ENCODE results near the gene STOX2. TPM values are rescaled to one million over a fixed set of nuclear protein-coding genes. Genes with fewer than 3 reads are reported as not detected.

The STOX2 gene
- total and polyA plus RNA-seq, 2 of the 8 experiments (the other 6 are each of a cell fraction or from before 2014, with no cell fraction given): 5.5 to 20.0 TPM

DNA sequence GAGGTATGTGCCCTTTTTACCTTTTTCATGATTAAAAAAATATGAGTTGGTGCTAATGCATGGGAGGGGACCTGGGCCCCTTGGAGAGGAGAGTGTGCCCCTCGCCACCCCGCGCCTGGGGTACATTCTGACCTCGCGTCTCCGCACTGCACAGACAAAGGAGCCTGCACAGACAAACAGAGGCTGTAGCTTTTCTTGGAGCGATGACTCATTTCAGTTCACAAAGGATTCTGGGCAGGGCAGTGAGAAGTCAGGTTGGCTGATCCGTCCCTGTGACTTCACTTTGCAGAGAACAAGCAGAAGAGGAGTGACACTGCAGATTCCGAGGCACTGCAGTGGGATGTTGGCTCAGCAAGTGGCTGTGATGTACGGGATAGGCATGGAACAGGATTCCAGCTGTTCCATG, 82.9 kb downstream of the STOX2 start:
- H4K20me1 ChIP-seq (replicated peaks in 1 of 2; ENCODE audit: control insufficient read depth in 1 of 2, insufficient read depth in 2 of 2, low read length in 2 of 2): no peaks in the 10 kb centered on the region
- H3K9ac ChIP-seq (replicated peaks in 1 of 4; ENCODE audit: extremely low read depth in 1 of 4, low read depth in 3 of 4, low read length in 3 of 4): no peak overlapping the region; a peak in 2 of 7 replicates
- 53% methylated on average over 10 of the region's 10 CpGs; no CpG with 5 or more reads in 1 of the 2 experiments for WGBS, 2 experiments (ENCODE audit: extremely low coverage in 1 of 2, insufficient coverage in 1 of 2, insufficient read length in 1 of 2, insufficient replicate concordance in 2 of 2, low coverage in 1 of 2, low lambda C conversion rate in 2 of 2, missing lambda C conversion rate in 1 of 2)
- no peak overlapping the region for H4K5ac ChIP-seq (ENCODE audit: insufficient read length, low read depth, low read length)
- no peaks in the 10 kb centered on the region for H3K9me3 ChIP-seq (ENCODE audit: insufficient read depth in 2 of 2, low read depth in 1 of 2, low read length in 1 of 2)
- H3K18ac ChIP-seq (ENCODE audit: extremely low read depth, low read length): no peak overlapping the region
- H3K4me1 ChIP-seq (replicated peaks in 1 of 4; ENCODE audit: control insufficient read depth in 3 of 4, insufficient read depth in 4 of 4, low read length in 3 of 4): peaks cover 3 to 18% (median 11%) of the 10 kb centered on the region in 4 experiments
- no peak overlapping the region for H3K56ac ChIP-seq (replicated peaks; ENCODE audit: insufficient read length, low read depth, low read length)
- peak overlapping the region in 3 of 4 experiments; percentile 11 to 47 (median 16); a peak in 4 of 8 replicates for H3K4me3 ChIP-seq (ENCODE audit: extremely low read depth in 1 of 4, insufficient read depth in 2 of 4, low read depth in 3 of 4, low read length in 4 of 4)
- no peak overlapping the region for H3K4ac ChIP-seq (replicated peaks; ENCODE audit: insufficient read length, low read depth, low read length)
- DNase-seq (ENCODE audit: low read depth in 1 of 2, low spot score in 2 of 2) (no peak), FAIRE-seq (peak; percentile 71)
- ChIA-PET POLR2A (ENCODE audit: partially characterized antibody) (interaction anchor here (1.2 kb wide), 1 partner anchor 81 kb away, joined by 3 read pairs; no protein-coding TSS in a partner anchor), CTCF (ENCODE audit: partially characterized antibody) (interaction anchor here (1.2 to 1.9 kb wide), 2 partner anchors 24 to 114 kb away, joined by 3 to 4 read pairs; no protein-coding TSS in a partner anchor)
- no peak overlapping the region for H3K27ac ChIP-seq (ENCODE audit: low read depth, low read length)
- no peak overlapping the region for H2BK120ac ChIP-seq (replicated peaks; ENCODE audit: low read depth, low read length)
- H2AK5ac ChIP-seq (ENCODE audit: low read depth, low read length): 0 out of 2 replicates have a peak overlapping the region, but pooled peaks have one; percentile 42
- 0 out of 2 replicates have a peak overlapping the region, but pooled peaks have one; percentile 15 for H2BK20ac ChIP-seq (ENCODE audit: low read length)
- no peaks in the 10 kb centered on the region; a peak in 1 of 4 replicates for H3K79me2 ChIP-seq (ENCODE audit: control insufficient read depth in 1 of 2, insufficient read depth in 2 of 2, low read length in 2 of 2)
- H3K36me3 ChIP-seq (ENCODE audit: control insufficient read depth in 2 of 4, insufficient read depth in 4 of 4, low read length in 3 of 4): no peaks in the 10 kb centered on the region
- peaks cover 3% of the 10 kb centered on the region; the same call in 1 of the 2 replicates for H3K79me1 ChIP-seq (ENCODE audit: low read depth, low read length)
- H2BK15ac ChIP-seq (ENCODE audit: low read length): no peak overlapping the region
- H4K91ac ChIP-seq (replicated peaks; ENCODE audit: insufficient read length, low read length): no peak overlapping the region
- H2BK5ac ChIP-seq (ENCODE audit: low read depth, low read length): no peak overlapping the region
- no peaks in the 10 kb centered on the region for H3K23me2 ChIP-seq (ENCODE audit: low read depth, low read length)
- H4K8ac ChIP-seq (ENCODE audit: extremely low read depth, insufficient read depth, low read length): no peak overlapping the region
- peak overlapping the region; percentile 8; the same call in 1 of the 2 replicates for H2AFZ ChIP-seq (ENCODE audit: low read length)
- peak overlapping the region; percentile 44 to 65; a peak in 3 of 4 replicates for H3K4me2 ChIP-seq (ENCODE audit: insufficient read depth in 1 of 2, low read depth in 2 of 2, low read length in 2 of 2)
- no peak overlapping the region for H3K14ac ChIP-seq (ENCODE audit: insufficient read length)
- H2BK12ac ChIP-seq (ENCODE audit: low read depth, low read length): peak overlapping the region; percentile 21; the same call in 1 of the 2 replicates
- no peak overlapping the region for H3K23ac ChIP-seq (ENCODE audit: insufficient read length)
- peaks cover 0 to 7% (median 2%) of the 10 kb centered on the region in 4 experiments; a peak in 3 of 7 replicates for H3K27me3 ChIP-seq (replicated peaks in 1 of 4; ENCODE audit: control insufficient read depth in 3 of 4, extremely low read depth in 1 of 4, insufficient read depth in 3 of 4, low read length in 3 of 4)
- TF ChIP-seq BACH1 (IDR thresholded peaks at IDR 0.05; ENCODE audit: low read length): peak; percentile 82
- TF ChIP-seq SRF (IDR thresholded peaks at IDR 0.05; ENCODE audit: low read depth, low read length): no peak
- no peak for TF ChIP-seq CBX8 (IDR thresholded peaks at IDR 0.05; ENCODE audit: borderline replicate concordance, low read depth, low read length)
- no peak for TF ChIP-seq NRF1 (IDR thresholded peaks at IDR 0.05; ENCODE audit: low read depth, low read length)
- TF ChIP-seq MAFK (IDR thresholded peaks at IDR 0.05; ENCODE audit: low read depth, low read length): peak; percentile 29; the same call in 1 of the 2 replicates
- TF ChIP-seq SP1 (IDR thresholded peaks at IDR 0.05; ENCODE audit: low read depth, low read length): no peak
- TF ChIP-seq TEAD4 (IDR thresholded peaks at IDR 0.05; ENCODE audit: low read depth, low read length): 0 out of 2 replicates have a peak, but pooled peaks have one; percentile 38
- no peak for TF ChIP-seq EGR1 (IDR thresholded peaks at IDR 0.05; ENCODE audit: borderline replicate concordance, low read depth, low read length)
- TF ChIP-seq BCL11A (IDR thresholded peaks at IDR 0.05; ENCODE audit: low read depth in 2 of 2, low read length in 2 of 2): no peak
- peak; percentile 28 for TF ChIP-seq ASH2L (IDR thresholded peaks at IDR 0.05; ENCODE audit: low read length)
- TF ChIP-seq CHD1 (IDR thresholded peaks at IDR 0.05; ENCODE audit: low read depth, low read length): no peak
- no peak for TF ChIP-seq SP2 (IDR thresholded peaks at IDR 0.05; ENCODE audit: low read length)
- TF ChIP-seq EP300 (IDR thresholded peaks at IDR 0.05; ENCODE audit: borderline replicate concordance in 1 of 2, low read depth in 2 of 2, low read length in 2 of 2): no peak
